KMS-11 (cell line): ENCODE measurements around the gene ARFGAP3.

ENCODE experiments used
- H2AFZ ChIP-seq: fragments of 200-600 bp; sonication (generic); 2 replicates; pipeline ENCODE4 v1.6.1; 2016; ENCODE audit warnings: antibody characterized with exemption, mixed run types, low read depth
- H3K27ac ChIP-seq: fragments of 200-600 bp; sonication (generic); 2 replicates; pipeline ENCODE4 v1.6.1; 2016; ENCODE audit warnings: mild to moderate bottlenecking, mixed run types
- H3K27me3 ChIP-seq: fragments of 200-600 bp; sonication (generic); 2 replicates; pipeline ENCODE4 v1.6.1; 2017; ENCODE audit warnings: mild to moderate bottlenecking, low read depth, mixed run types, moderate library complexity; ENCODE audit not compliant: insufficient read depth
- H3K36me3 ChIP-seq: fragments of 200-600 bp; sonication (generic); 2 replicates; pipeline ENCODE4 v1.6.1; 2017; ENCODE audit warnings: mild to moderate bottlenecking, mixed run types; ENCODE audit not compliant: insufficient read depth
- H3K4me1 ChIP-seq: fragments of 200-600 bp; sonication (generic); 2 replicates; pipeline ENCODE4 v1.6.1; 2016; ENCODE audit warnings: mild to moderate bottlenecking, low read depth, mixed run types; ENCODE audit not compliant: poor library complexity, severe bottlenecking
- H3K4me2 ChIP-seq: fragments of 200-600 bp; sonication (generic); 2 replicates; pipeline ENCODE4 v1.7.0; 2016; ENCODE audit warnings: mild to moderate bottlenecking, mixed run types
- H3K4me3 ChIP-seq: fragments of 200-600 bp; sonication (generic); IDR thresholded peaks from 2 replicates; pipeline ENCODE4 v1.6.1; 2017; ENCODE audit warnings: low read depth, low read length, mixed read lengths; ENCODE audit not compliant: insufficient read depth
- H3K79me2 ChIP-seq: fragments of 200-600 bp; sonication (generic); 2 replicates; pipeline ENCODE4 v1.6.1; 2016; ENCODE audit warnings: low read depth, mixed run types; ENCODE audit not compliant: insufficient read depth
- H3K9ac ChIP-seq: fragments of 200-600 bp; sonication (generic); 2 replicates; pipeline ENCODE4 v1.6.1; 2016; ENCODE audit warnings: mild to moderate bottlenecking, mixed run types
- H4K20me1 ChIP-seq: fragments of 200-600 bp; sonication (generic); 2 replicates; pipeline ENCODE4 v1.6.1; 2016; ENCODE audit warnings: mild to moderate bottlenecking, mixed run types; ENCODE audit not compliant: insufficient read depth
- TF ChIP-seq, protein P1 (sequence below): fragments of 200-600 bp; sonication (generic); conservative IDR thresholded peaks from 2 replicates; pipeline ENCODE4 v1.6.1; 2017; ENCODE audit warnings: low read depth, mild to moderate bottlenecking, antibody characterized with exemption, low read length, moderate library complexity, mixed read lengths

ARFGAP3 gene

DNA sequence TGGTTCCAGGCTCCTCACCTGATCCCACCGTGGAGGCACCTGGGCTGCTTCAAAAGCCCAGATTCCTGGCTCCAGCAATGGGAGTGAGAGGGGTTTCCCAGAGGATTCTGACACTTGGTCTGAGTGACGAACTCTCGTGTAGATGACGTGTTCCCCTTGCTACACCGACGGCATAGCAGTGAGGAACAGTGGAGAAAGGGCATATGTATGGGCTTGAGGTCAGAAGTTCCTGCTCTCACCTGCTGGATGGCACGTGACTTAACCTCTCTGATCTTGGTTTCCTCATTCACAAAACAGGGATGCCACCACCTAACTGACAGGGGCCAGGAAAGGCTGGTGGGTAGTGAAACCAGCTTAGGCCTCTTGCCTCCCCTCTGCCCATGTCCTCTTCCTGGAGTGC lies 30.0 kb upstream of the ARFGAP3 start:
- H3K4me3 ChIP-seq: no peak overlapping the region
- no peaks in the 10 kb centered on the region for H3K27me3 ChIP-seq
- no peak overlapping the region for H3K9ac ChIP-seq
- H3K36me3 ChIP-seq: no peaks in the 10 kb centered on the region
- no peak overlapping the region for H3K27ac ChIP-seq
- no peaks in the 10 kb centered on the region for H3K4me1 ChIP-seq
- no peaks in the 10 kb centered on the region for H4K20me1 ChIP-seq
- TF ChIP-seq, protein P1, sequence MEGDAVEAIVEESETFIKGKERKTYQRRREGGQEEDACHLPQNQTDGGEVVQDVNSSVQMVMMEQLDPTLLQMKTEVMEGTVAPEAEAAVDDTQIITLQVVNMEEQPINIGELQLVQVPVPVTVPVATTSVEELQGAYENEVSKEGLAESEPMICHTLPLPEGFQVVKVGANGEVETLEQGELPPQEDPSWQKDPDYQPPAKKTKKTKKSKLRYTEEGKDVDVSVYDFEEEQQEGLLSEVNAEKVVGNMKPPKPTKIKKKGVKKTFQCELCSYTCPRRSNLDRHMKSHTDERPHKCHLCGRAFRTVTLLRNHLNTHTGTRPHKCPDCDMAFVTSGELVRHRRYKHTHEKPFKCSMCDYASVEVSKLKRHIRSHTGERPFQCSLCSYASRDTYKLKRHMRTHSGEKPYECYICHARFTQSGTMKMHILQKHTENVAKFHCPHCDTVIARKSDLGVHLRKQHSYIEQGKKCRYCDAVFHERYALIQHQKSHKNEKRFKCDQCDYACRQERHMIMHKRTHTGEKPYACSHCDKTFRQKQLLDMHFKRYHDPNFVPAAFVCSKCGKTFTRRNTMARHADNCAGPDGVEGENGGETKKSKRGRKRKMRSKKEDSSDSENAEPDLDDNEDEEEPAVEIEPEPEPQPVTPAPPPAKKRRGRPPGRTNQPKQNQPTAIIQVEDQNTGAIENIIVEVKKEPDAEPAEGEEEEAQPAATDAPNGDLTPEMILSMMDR: no peak
- H2AFZ ChIP-seq: no peak overlapping the region
- H3K4me2 ChIP-seq: no peak overlapping the region
- no peaks in the 10 kb centered on the region for H3K79me2 ChIP-seq

DNA sequence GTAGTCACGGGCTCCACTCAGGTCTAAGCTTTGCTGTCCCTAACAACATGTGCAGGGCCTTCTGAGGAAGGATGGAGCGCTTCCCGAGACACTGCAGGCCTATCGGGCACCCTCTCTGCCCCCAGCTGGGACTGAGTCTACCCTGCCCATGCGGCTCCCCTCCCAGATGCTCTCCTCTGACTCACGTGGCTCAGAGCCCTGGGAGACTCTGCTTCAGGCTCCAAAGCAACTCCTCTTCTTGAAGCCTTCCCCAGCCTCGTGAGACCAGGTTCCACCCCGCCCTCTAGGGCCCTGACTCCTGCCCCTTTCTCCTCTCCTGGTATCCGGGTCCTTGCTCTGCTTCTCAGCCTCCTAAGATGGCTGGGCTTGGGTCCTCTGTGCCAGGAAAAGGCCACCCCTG lies 28.4 kb upstream of the ARFGAP3 start:
- Histone ChIP-seq H3K4me3 (no peak overlapping the region), H3K36me3 (no peaks in the 10 kb centered on the region), H3K4me2 (no peak overlapping the region), H4K20me1 (no peaks in the 10 kb centered on the region), H2AFZ (no peak overlapping the region), H3K4me1 (no peaks in the 10 kb centered on the region), H3K79me2 (no peaks in the 10 kb centered on the region), H3K9ac (no peak overlapping the region), H3K27ac (no peak overlapping the region), H3K27me3 (no peaks in the 10 kb centered on the region)
- TF ChIP-seq, protein P1: no peak

DNA sequence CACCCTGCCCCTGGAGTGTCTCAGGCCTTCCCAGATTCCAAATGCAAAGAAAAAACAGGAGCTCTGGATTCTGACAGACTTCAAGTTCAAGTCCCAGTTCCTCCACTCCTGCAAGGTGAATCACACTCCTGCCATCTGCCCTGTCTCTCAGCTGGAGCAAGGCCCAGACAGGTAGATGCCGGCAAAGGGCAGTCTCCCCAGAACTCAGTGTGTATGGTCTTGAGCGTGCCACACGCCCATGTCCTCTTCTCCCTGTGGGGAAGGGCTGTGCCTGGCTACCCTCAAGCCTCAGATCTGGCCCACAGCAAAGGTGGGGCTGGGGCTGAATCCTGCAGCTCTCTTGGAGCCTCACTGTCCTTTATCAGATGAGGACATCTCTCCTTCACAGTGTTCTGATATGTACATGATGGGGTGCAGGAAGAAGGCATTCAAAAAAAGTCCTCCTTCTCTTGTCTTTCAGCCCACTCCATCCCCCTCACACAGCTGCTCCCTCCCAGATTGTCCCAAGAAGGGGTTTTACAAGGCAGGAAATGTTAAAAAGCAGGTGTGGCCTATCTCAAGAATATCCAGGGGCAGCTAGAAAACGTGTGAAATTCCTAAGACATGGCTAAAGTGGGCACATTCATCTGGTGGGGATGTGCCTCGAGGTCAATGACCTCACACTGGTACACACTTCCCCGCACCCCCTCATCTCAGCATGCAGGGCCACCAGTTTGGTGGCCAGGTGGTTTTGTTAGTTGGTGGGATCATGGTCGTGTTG lies 27.7 kb upstream of the ARFGAP3 start:
- Histone ChIP-seq H4K20me1 (no peaks in the 10 kb centered on the region), H3K4me2 (no peak overlapping the region), H3K27ac (no peak overlapping the region), H3K4me3 (no peak overlapping the region), H3K79me2 (no peaks in the 10 kb centered on the region), H3K27me3 (no peaks in the 10 kb centered on the region), H3K9ac (no peak overlapping the region), H3K4me1 (no peaks in the 10 kb centered on the region), H2AFZ (no peak overlapping the region), H3K36me3 (no peaks in the 10 kb centered on the region)
- TF ChIP-seq, protein P1: no peak

DNA sequence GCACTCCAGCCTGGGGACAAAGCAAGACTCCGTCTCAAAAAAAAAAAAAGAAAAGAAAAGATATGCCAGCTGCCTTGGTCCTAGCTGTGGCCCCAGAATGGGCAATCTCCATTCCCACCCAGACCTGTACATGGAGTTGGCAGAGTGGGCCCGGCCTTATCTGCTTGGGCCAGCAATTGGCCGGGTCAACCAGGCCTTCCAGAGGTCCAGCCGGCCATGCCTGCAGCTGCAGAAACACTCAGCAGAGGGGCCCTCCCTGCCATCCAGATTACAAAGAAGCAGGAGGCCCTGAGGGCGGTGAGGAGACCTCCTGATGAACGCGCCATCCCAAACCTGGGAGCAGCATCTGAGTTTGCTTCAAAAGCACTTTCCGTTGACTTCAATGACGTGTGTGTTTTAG lies 26.9 kb upstream of the ARFGAP3 start:
- no peaks in the 10 kb centered on the region for H4K20me1 ChIP-seq
- no peak overlapping the region for H3K27ac ChIP-seq
- no peaks in the 10 kb centered on the region for H3K27me3 ChIP-seq
- H3K36me3 ChIP-seq: no peaks in the 10 kb centered on the region
- no peak overlapping the region for H3K4me2 ChIP-seq
- TF ChIP-seq, protein P1: no peak
- H3K79me2 ChIP-seq: no peaks in the 10 kb centered on the region
- H3K9ac ChIP-seq: no peak overlapping the region
- no peak overlapping the region for H2AFZ ChIP-seq
- no peaks in the 10 kb centered on the region for H3K4me1 ChIP-seq
- no peak overlapping the region for H3K4me3 ChIP-seq
